Right cardiac atrium (tissue), 5 donors: ENCODE results near the gene NCAPD2. TPM values are rescaled to one million over a fixed set of nuclear protein-coding genes. Genes with fewer than 3 reads are reported as not detected.
"Not testable (repeated sequence)": the region's sequence is repeated elsewhere in the genome, so short reads cannot be mapped to it uniquely, and the experiment has no call there.

ENCODE experiments used
- ATAC-seq, 2 donors: fragments of 200-7000 bp; cut with Tn5 transposase; one replicate each; pipeline versions ENCODE4 v1.8.0 to v1.9.1; 2020; ENCODE audit warnings: moderate library complexity in 2 of 2, mild to moderate bottlenecking in 1 of 2
- DNase-seq, 3 donors: peaks; one replicate each; pipeline ENCODE4 v3.0.0-alpha.2; 2020
- H3K27ac ChIP-seq: one replicate; pipeline ENCODE4 v1.5.1; 2013; ENCODE audit warnings: mild to moderate bottlenecking, low read length, control low read depth, moderate library complexity
- H3K27me3 ChIP-seq: one replicate; pipeline ENCODE4 v1.6.1; 2013; ENCODE audit not compliant: control insufficient read depth, insufficient read depth
- H3K4me1 ChIP-seq: one replicate; pipeline ENCODE4 v1.6.1; 2013; ENCODE audit warnings: low read length; ENCODE audit not compliant: control insufficient read depth, insufficient read depth
- H3K4me3 ChIP-seq: one replicate; pipeline ENCODE4 v1.5.1; 2013; ENCODE audit warnings: low read length, control low read depth
- H3K9me3 ChIP-seq: one replicate; pipeline ENCODE4 v1.6.1; 2013; ENCODE audit warnings: low read length; ENCODE audit not compliant: control insufficient read depth
- WGBS: extraction: QIAGEN DNeasy Blood & Tissue Kit; methylation state at CpG from one replicate; pipeline ENCODE4 v1.1.7; 2013; 5-methylcytosine and 5-hydroxymethylcytosine counted together
- intact Hi-C, 4 donors: fragments of 100-400 bp; cut with DNase I; formaldehyde crosslinking; loops; one replicate each; pipeline versions ENCODE4 v1.11.0 to v1.14.0; 2022 to 2023
- polyA plus RNA-seq: library from polyadenylated mRNA; stranded (reverse); fragments of 200-250 nt; gene quantifications from one replicate; pipeline ENCODE4 v1.2.3, GENCODE V29; 2013
- total RNA-seq, 4 donors: library from RNA; stranded (reverse); fragmentation: NEBNext Ultra II Directional; extraction: Animal tissue kit (Norgen Biotek cat#: 25700); gene quantifications; one replicate each; pipeline ENCODE4 v1.2.1, GENCODE V29; 2021
- donor health status: healthy with polysubstance abuse.
- donor health status: DM: no; HTN: yes; CAD: no.
- donor health status: DM: no; HTN: no; CAD: no.
- donor health status: DM: no; HTN: yes; CAD: no; lungs with severe emphysema.
- donor health status: DM: yes; HTN: yes; CAD: no.

NCAPD2 gene
- total and polyA plus RNA-seq, 5 donors: 5.7 to 16.8 (median 14.4) TPM

GRCh38 chr12:6475233-6475975 is 18.5 kb upstream of the NCAPD2 start:
- WGBS: 92% methylated on average over 46 of the region's 48 CpGs
- H3K27me3 ChIP-seq, H3K9me3 ChIP-seq, ATAC-seq, H3K4me3 ChIP-seq, H3K4me1 ChIP-seq, H3K27ac ChIP-seq, intact Hi-C loops: not testable (repeated sequence)
- DNase-seq: peak in 1 of 3 donors; percentile 55

GRCh38 chr12:6476489-6476888 is 17.4 kb upstream of the NCAPD2 start:
- Histone ChIP-seq H3K9me3 (no peaks in the 10 kb centered on the region), H3K27me3 (no peaks in the 10 kb centered on the region), H3K27ac (no peak overlapping the region), H3K4me3 (no peak overlapping the region), H3K4me1 (no peaks in the 10 kb centered on the region)
- intact Hi-C loops: no loop called here
- DNase-seq (no peak), ATAC-seq (no peak)
- 61% methylated on average over 3 of the region's 3 CpGs for WGBS

DNA sequence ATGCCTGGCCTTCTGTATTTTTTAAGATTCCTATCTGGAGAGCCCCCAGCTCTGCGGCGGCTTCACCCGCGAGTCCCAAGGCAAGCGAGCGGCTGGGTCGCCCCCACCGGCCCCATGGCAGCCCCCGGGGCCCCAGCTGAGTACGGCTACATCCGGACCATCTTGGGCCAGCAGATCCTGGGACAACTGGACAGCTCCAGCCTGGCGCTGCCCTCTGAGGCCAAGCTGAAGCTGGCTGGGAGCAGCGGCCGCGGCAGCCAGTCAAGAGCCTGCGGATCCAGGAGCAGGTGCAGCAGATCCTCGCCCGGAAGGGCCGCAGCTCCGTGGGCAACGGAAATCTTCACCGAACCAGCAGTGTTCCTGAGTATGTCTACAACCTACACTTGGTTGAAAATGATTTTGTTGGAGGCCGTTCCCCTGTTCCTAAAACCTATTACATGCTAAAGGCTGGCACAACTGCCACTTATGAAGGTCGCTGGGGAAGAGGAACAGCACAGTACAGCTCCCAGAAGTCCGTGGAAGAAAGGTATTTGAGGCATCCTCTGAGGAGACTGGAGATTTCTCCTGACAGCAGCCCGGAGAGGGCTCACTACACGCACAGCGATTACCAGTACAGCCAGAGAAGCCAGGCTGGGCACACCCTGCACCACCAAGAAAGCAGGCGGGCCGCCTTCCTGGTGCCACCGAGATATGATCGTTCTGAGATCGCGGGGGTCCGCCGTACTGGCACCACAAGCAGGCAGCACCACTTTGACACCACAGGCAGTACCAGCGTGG is 16.1 kb upstream of the NCAPD2 start:
- H3K9me3 ChIP-seq, H3K4me3 ChIP-seq, H3K4me1 ChIP-seq, H3K27ac ChIP-seq, H3K27me3 ChIP-seq, intact Hi-C loops: not testable (repeated sequence)
- DNase-seq (peak in 1 of 3 donors; percentile 44), ATAC-seq (peak; percentile 40 to 61)
- WGBS: 94% methylated on average over 37 of the region's 37 CpGs

- WGBS: 85% methylated on average over 20 of the region's 20 CpGs
- Histone ChIP-seq H3K9me3 (no peaks in the 10 kb centered on the region), H3K27me3 (no peaks in the 10 kb centered on the region), H3K27ac (no peak overlapping the region), H3K4me3 (no peak overlapping the region), H3K4me1 (no peaks in the 10 kb centered on the region)
- intact Hi-C loops: no loop called here
- DNase-seq (no peak), ATAC-seq (peak; percentile 25 to 36)
Measured at GRCh38 chr12:6478416-6478815, 15.5 kb upstream of the NCAPD2 start.

GRCh38 chr12:6488240-6488639 is 5.7 kb upstream of the NCAPD2 start:
- no peak overlapping the region for H3K4me3 ChIP-seq
- intact Hi-C loops: no loop called here
- 82% methylated on average over 1 of the region's 1 CpG for WGBS
- ATAC-seq (no peak), DNase-seq (no peak)
- H3K4me1 ChIP-seq: no peaks in the 10 kb centered on the region
- no peak overlapping the region for H3K27ac ChIP-seq
- H3K9me3 ChIP-seq: no peaks in the 10 kb centered on the region
- H3K27me3 ChIP-seq: no peaks in the 10 kb centered on the region

- H3K9me3 ChIP-seq: no peaks in the 10 kb centered on the region
- intact Hi-C loops: no loop called here
- no peak overlapping the region for H3K27ac ChIP-seq
- ATAC-seq (no peak), DNase-seq (no peak)
- WGBS: 59% methylated on average over 4 of the region's 4 CpGs
- H3K27me3 ChIP-seq: no peaks in the 10 kb centered on the region
- no peak overlapping the region for H3K4me3 ChIP-seq
- H3K4me1 ChIP-seq: no peaks in the 10 kb centered on the region
Measured at GRCh38 chr12:6489449-6489848, 4.5 kb upstream of the NCAPD2 start.

DNA sequence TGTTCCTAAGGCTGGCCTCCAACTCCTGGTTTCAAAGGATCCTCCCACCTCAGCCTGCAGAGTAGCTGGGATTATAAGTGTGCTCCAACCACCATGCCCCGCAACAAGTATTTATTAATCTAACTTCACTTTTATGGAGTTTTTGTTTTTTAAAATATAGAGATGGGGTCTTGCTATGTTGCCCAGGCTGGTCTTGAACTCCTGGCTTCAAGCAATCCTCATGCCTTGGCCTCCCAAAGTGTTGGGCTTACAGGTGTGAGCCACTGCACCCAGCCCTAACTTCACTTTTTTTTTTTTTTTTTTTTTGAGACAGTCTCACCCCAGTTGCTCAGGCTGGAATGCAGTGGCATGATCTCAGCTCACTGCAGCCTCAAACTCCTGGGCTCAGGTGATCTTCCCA is 3.2 kb upstream of the NCAPD2 start:
- H3K4me1 ChIP-seq, H3K27me3 ChIP-seq, intact Hi-C loops, H3K9me3 ChIP-seq, DNase-seq, H3K4me3 ChIP-seq, ATAC-seq, H3K27ac ChIP-seq: not testable (repeated sequence)
- 98% methylated on average over 1 of the region's 1 CpG for WGBS

- intact Hi-C loops: no loop called here
- WGBS: 2% methylated on average over 39 of the region's 39 CpGs
Measured at GRCh38 chr12:6492838-6493496, 935 bp upstream of the NCAPD2 start, which contains the start of gene MRPL51. MRPL51 (minus strand) TSS chr12:6493262; CDS start chr12:6493136, 126 bp downstream.

DNA sequence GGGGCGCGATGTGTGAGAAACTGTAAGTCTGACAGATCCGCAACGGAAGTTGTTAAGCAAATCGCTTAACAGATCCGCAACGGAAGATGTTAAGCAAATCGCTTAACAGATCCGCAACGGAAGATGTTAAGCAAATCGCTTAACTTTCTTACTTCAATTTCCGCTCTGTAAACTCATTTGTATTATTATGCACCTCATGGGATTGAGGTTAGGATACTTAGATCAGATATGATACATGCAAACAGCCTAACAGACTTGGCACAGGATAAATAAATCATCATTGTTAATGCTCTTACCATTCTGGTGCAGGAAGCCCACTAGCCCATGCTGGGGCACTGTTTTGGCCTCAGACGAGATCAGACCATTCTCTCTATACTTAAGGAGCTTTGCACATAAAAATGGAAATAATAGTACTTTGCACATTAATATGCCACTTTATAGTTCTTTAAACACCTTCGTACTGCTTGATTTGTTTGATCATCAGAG is 399 bp downstream of the NCAPD2 start:
- WGBS: 1% methylated on average over 14 of the region's 14 CpGs
- intact Hi-C loops: no loop called here
- Histone ChIP-seq H3K4me1 (no peaks in the 10 kb centered on the region), H3K9me3 (no peaks in the 10 kb centered on the region), H3K4me3 (peak overlapping the region; percentile 71), H3K27me3 (no peaks in the 10 kb centered on the region), H3K27ac (peak overlapping the region; percentile 40)
- DNase-seq (no peak), ATAC-seq (no peak)

More at GRCh38 chr12:6492838-6493496, 935 bp upstream of the NCAPD2 start, which contains the start of gene MRPL51:
- peak; percentile 96 to 97 for ATAC-seq
- Histone ChIP-seq H3K4me3 (peak within 1 kb of the TSS; percentile 71), H3K27me3 (no peaks in the 10 kb centered on the region), H3K9me3 (no peaks in the 10 kb centered on the region), H3K27ac (peak within 1 kb of the TSS; percentile 82), H3K4me1 (no peaks in the 10 kb centered on the region)
- peak; percentile 98 to 99 (median 99) for DNase-seq

GRCh38 chr12:6494968-6495367 is 1.1 kb downstream of the NCAPD2 start:
- H3K4me1 ChIP-seq: no peaks in the 10 kb centered on the region
- no peaks in the 10 kb centered on the region for H3K27me3 ChIP-seq
- no peak overlapping the region for H3K27ac ChIP-seq
- intact Hi-C loops: no loop called here
- WGBS: 79% methylated on average over 1 of the region's 1 CpG
- peak overlapping the region; percentile 71 for H3K4me3 ChIP-seq
- H3K9me3 ChIP-seq: no peaks in the 10 kb centered on the region
- ATAC-seq: no peak
- no peak for DNase-seq

DNA sequence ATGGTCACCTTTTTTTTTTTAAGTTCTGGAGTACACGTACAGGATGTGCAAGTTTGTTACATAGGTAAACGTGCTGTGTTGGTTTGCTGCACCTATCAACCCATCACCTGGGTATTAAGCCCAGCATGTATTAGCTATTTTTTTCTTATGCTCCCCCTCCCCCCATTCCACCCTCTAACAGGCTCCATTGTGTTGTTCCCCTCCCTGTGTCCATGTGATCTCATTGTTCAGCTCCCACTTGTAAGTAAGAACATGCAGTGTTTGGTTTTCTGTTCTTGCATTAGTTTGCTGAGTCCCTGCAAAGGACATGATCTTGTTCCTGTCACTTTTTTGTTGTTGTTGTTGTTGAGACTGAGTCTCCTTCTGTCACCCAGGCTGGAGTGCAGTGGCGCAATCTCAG is 3.4 kb downstream of the NCAPD2 start:
- DNase-seq, H3K4me3 ChIP-seq, intact Hi-C loops, H3K27me3 ChIP-seq, H3K4me1 ChIP-seq, H3K27ac ChIP-seq, ATAC-seq, H3K9me3 ChIP-seq: not testable (repeated sequence)
- WGBS: 88% methylated on average over 3 of the region's 3 CpGs
